NCI-H1694 (cell line): Measurements from ENCODE around the gene UTS2B.

Source experiments
- DNase-seq: peaks from one replicate; lab custom pipeline; 2025; lab: John Stamatoyannopoulos, UW

The UTS2B gene

GRCh38 chr3:191238321-191238817 lies 92.0 kb downstream of the UTS2B start:
- DNase-seq: no peak

GRCh38 chr3:191237047-191237882 lies 93.1 kb downstream of the UTS2B start:
- no peak for DNase-seq

- no peak for DNase-seq
Observed at GRCh38 chr3:191236646-191237045, 93.7 kb downstream of the UTS2B start.

GRCh38 chr3:191235331-191236314 lies 94.7 kb downstream of the UTS2B start:
- DNase-seq: no peak

GRCh38 chr3:191234216-191234615 lies 96.1 kb downstream of the UTS2B start:
- DNase-seq: no peak

- DNase-seq: no peak
Observed at GRCh38 chr3:191227541-191227940, 102.8 kb downstream of the UTS2B start.

- DNase-seq: no peak
Observed at GRCh38 chr3:191221638-191222037, 108.7 kb downstream of the UTS2B start.

- DNase-seq: no peak
Observed at GRCh38 chr3:191220908-191221307, 109.4 kb downstream of the UTS2B start.

- DNase-seq: no peak
Observed at GRCh38 chr3:191217301-191217700, 113.0 kb downstream of the UTS2B start.
